Measurements from ENCODE around the gene ATP5IF1. TPM values are rescaled to one million over a fixed set of nuclear protein-coding genes. Genes with fewer than 3 reads are reported as not detected.

Gene ATP5IF1
- total and polyA plus RNA-seq, 11 donors: 209 to 3,101 (median 423) TPM

GRCh38 chr1:28259252-28259933 lies 23.5 kb downstream of the ATP5IF1 start, which contains the start of gene SESN2:
TSS of gene SESN2 (plus strand) at chr1:28259518. CDS start at chr1:28259848, 330 bp downstream.
- Histone ChIP-seq H3K4me3 (peak within 1 kb of the TSS; percentile 58 to 99 (median 96)), H3K9me3 (no peaks in the 10 kb centered on the region), H3K36me3 (no peaks in the 10 kb centered on the region), H3K4me1 (peaks cover 0 to 39% (median 22%) of the 10 kb centered on the region in 12 donors), H3K27me3 (peaks cover 0 to 3% (median 0%) of the 10 kb centered on the region in 9 donors), H3K27ac (peak within 1 kb of the TSS in 11 of 12 donors; percentile 78 to 98 (median 87))
- peak; percentile 99 to 100 (median 100) for DNase-seq
- intact Hi-C loops (cut with DNase I): loop anchor here in 3 of 10 donors (2.0 to 10.0 kb wide), 3 partner anchors 65 to 345 kb away; partner anchors contain the start of gene MED18 (in 2 of the 3)
- TF ChIP-seq CTCF (IDR thresholded peaks at IDR 0.05): no peak
- peak; percentile 97 to 99 for TF ChIP-seq POLR2A (IDR thresholded peaks at IDR 0.05)
- WGBS, 4 donors: 0 to 1% (median 0%) methylated on average over 26 to 76 of the region's 76 CpGs
- peak; percentile 98 to 99 (median 98) for ATAC-seq

GRCh38 chr1:28259934-28260802 lies 24.2 kb downstream of the ATP5IF1 start:
- Histone ChIP-seq H3K36me3 (no peaks in the 10 kb centered on the region), H3K9me3 (no peaks in the 10 kb centered on the region), H3K4me1 (peaks cover 0 to 47% (median 22%) of the 10 kb centered on the region in 12 donors), H3K27me3 (no peaks in the 10 kb centered on the region), H3K27ac (peak overlapping the region in 11 of 12 donors; percentile 78 to 98 (median 87)), H3K4me3 (peak overlapping the region; percentile 58 to 99 (median 96))
- intact Hi-C loops (cut with DNase I): loop anchor here in 5 of 10 donors (2.0 to 10.0 kb wide), 5 partner anchors 65 to 345 kb away; partner anchors contain the start of gene MED18 (in 3 of the 5)
- 0 to 1% (median 0%) methylated on average over 39 to 66 of the region's 66 CpGs for WGBS, 4 donors
- DNase-seq (peak; percentile 81 to 86 (median 84)), ATAC-seq (peak; percentile 18 to 67 (median 58))
- no peak for TF ChIP-seq POLR2A (IDR thresholded peaks at IDR 0.05)
- no peak for TF ChIP-seq CTCF (IDR thresholded peaks at IDR 0.05)

- H3K4me3 ChIP-seq: peak overlapping the region; percentile 58 to 99 (median 96)
- ATAC-seq: no peak
- H3K36me3 ChIP-seq: no peaks in the 10 kb centered on the region
- 58 to 61% (median 60%) methylated on average over 7 of the region's 7 CpGs for WGBS, 4 donors
- no peaks in the 10 kb centered on the region for H3K27me3 ChIP-seq
- peak overlapping the region in 6 of 12 donors; percentile 83 to 98 (median 88) for H3K27ac ChIP-seq
- no peaks in the 10 kb centered on the region for H3K9me3 ChIP-seq
- TF ChIP-seq CTCF (IDR thresholded peaks at IDR 0.05): no peak
- TF ChIP-seq POLR2A (IDR thresholded peaks at IDR 0.05): no peak
- intact Hi-C loops (cut with DNase I): loop anchor here in 2 of 10 donors (2.0 to 5.0 kb wide), 2 partner anchors 66 to 67 kb away; partner anchors contain the start of gene MED18 (in 1 of the 2)
- no peak for DNase-seq
- peaks cover 0 to 50% (median 22%) of the 10 kb centered on the region in 12 donors for H3K4me1 ChIP-seq
Observed at GRCh38 chr1:28260803-28261174, 24.9 kb downstream of the ATP5IF1 start.
